Measurements from ENCODE around the gene AMBRA1. TPM values are rescaled to one million over a fixed set of nuclear protein-coding genes. Genes with fewer than 3 reads are reported as not detected.

Gene AMBRA1
- total RNA-seq, 6 experiments from 2014 or later: 23.2 to 25.9 (median 24.4) TPM

DNA sequence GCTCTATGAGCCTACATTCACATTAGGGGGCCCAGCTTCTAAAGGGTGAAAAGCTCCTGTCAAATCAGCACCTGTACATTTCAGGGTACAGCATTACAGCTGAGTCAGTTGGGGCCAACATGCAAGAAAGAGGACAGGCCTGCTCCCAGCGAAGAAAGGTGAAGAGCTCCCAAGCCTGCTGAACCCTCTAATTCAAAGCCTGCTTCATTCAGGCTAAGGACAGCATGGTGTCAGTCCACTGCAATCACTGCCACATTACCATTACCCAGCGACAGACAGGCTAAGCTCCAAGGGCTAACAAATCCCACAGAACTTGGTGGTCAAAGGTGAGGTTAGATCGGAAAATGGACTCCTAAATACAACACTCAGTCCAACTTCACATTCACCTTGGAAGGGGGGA lies 136.8 kb downstream of the AMBRA1 start:
- TF ChIP-seq, protein P1, sequence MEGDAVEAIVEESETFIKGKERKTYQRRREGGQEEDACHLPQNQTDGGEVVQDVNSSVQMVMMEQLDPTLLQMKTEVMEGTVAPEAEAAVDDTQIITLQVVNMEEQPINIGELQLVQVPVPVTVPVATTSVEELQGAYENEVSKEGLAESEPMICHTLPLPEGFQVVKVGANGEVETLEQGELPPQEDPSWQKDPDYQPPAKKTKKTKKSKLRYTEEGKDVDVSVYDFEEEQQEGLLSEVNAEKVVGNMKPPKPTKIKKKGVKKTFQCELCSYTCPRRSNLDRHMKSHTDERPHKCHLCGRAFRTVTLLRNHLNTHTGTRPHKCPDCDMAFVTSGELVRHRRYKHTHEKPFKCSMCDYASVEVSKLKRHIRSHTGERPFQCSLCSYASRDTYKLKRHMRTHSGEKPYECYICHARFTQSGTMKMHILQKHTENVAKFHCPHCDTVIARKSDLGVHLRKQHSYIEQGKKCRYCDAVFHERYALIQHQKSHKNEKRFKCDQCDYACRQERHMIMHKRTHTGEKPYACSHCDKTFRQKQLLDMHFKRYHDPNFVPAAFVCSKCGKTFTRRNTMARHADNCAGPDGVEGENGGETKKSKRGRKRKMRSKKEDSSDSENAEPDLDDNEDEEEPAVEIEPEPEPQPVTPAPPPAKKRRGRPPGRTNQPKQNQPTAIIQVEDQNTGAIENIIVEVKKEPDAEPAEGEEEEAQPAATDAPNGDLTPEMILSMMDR (IDR thresholded peaks at IDR 0.05): no peak
- no peaks in the 10 kb centered on the region for H3K9me3 Mint-ChIP-seq

DNA sequence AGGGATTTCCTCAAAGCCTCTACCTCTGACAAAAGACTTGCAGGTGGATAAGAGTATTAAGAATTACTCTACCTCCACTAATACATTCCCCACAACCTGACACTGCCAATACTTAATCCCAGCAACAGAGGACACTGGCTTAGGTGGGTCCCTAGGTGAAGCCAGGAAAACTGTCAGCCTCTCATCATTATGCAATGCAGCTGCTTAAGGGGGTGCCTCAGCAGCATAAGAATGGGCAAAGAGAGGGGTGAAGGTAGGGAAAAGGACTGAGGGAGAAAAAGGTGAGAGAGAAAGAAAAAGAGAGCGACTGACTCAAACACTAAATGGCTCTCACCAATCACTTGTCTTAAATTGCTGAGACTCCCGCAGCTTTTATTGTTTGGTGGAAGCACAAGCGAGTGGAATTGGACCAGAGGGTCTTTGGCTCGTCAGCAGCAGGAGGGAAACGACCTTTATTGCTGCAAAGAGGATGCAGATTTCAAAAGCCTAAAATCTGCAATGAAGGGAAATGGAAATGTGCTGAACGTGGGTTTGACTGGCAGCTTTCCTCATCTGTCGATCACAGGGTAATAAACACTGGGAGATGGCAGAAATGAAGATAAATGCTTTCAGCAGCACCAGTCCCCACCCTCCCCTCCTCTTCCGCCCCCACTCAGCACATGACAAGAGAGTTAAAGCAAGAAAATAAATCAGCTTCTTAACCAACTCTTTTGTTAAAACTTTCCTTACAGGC lies 137.4 kb downstream of the AMBRA1 start:
- peaks cover 17% of the 10 kb centered on the region for H3K4me1 Mint-ChIP-seq (ENCODE audit: low read depth)
- H3K4me3 Mint-ChIP-seq: no peak overlapping the region
- no peaks in the 10 kb centered on the region for H3K27me3 Mint-ChIP-seq (ENCODE audit: insufficient read depth)
- no peaks in the 10 kb centered on the region for H3K9me3 Mint-ChIP-seq
- DNase-seq: no peak
- H3K27ac Mint-ChIP-seq: no peak overlapping the region
- H3K36me3 Mint-ChIP-seq (ENCODE audit: low read depth): peaks cover 5% of the 10 kb centered on the region; the same call in 1 of the 2 replicates
- TF ChIP-seq, protein P1 (IDR thresholded peaks at IDR 0.05): no peak

More for the DNA sequence above, 136.8 kb downstream of the AMBRA1 start:
- no peak overlapping the region for H3K4me3 Mint-ChIP-seq
- H3K4me1 Mint-ChIP-seq (ENCODE audit: low read depth): peaks cover 17% of the 10 kb centered on the region
- peaks cover 5% of the 10 kb centered on the region; the same call in 1 of the 2 replicates for H3K36me3 Mint-ChIP-seq (ENCODE audit: low read depth)
- DNase-seq: no peak
- no peaks in the 10 kb centered on the region for H3K27me3 Mint-ChIP-seq (ENCODE audit: insufficient read depth)
- H3K27ac Mint-ChIP-seq: no peak overlapping the region

DNA sequence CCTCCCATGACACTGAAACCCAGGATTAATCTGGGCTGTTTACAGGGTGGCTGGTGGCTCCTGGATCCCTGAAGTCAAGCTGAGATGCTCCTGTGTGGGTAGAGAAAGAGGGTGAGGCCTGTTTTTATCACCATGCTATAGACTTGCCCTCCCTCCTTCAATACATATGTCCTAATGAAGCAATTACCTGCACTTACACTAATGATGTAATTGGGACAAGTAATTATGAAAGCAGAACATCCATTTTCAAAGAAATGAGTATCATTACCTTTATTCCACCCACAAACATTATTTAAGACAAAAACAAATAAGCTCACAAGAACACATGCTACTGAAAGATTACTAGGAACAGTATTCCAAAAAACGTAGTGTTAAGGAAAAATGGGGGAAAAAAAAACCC lies 138.0 kb downstream of the AMBRA1 start:
- H3K27me3 Mint-ChIP-seq (ENCODE audit: insufficient read depth): no peaks in the 10 kb centered on the region
- H3K4me1 Mint-ChIP-seq (ENCODE audit: low read depth): peaks cover 18% of the 10 kb centered on the region
- no peak for DNase-seq
- TF ChIP-seq, protein P1 (IDR thresholded peaks at IDR 0.05): no peak
- H3K27ac Mint-ChIP-seq: no peak overlapping the region
- H3K4me3 Mint-ChIP-seq: no peak overlapping the region
- H3K36me3 Mint-ChIP-seq (ENCODE audit: low read depth): peaks cover 5% of the 10 kb centered on the region; the same call in 1 of the 2 replicates
- no peaks in the 10 kb centered on the region for H3K9me3 Mint-ChIP-seq

DNA sequence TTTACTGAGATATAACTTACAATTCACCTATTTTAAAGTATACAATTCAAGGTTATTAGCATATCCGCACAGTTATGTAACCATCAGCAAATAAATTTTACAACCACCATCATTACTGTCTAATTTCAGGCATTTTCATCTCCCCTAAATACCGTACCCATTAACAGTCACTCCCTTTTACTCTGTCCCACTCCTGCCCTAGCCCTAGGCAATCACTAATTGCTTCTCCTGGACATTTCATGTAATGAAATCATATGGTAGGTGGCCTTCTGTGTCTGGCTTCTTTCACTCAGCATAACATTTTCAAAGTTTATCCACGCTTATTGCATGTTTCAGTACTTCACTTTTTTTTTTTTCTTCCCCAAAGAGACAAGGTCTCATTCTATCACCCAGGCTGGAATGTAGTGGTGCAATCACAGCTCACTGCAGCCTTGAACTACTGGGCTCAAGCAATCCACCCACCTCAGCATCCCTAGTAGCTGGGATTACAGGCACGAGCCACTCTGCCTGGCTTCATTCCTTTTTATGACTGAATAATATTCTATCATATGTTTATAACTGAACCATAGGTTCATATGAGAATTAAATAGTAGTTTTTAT lies 140.8 kb downstream of the AMBRA1 start:
- TF ChIP-seq, protein P1 (IDR thresholded peaks at IDR 0.05): no peak
- DNase-seq: no peak
- Mint-ChIP-seq H3K4me3 (no peak overlapping the region), H3K36me3 (ENCODE audit: low read depth) (peaks cover 5% of the 10 kb centered on the region; the same call in 1 of the 2 replicates), H3K4me1 (ENCODE audit: low read depth) (peaks cover 21% of the 10 kb centered on the region), H3K27me3 (ENCODE audit: insufficient read depth) (no peaks in the 10 kb centered on the region), H3K27ac (no peak overlapping the region), H3K9me3 (no peaks in the 10 kb centered on the region)

DNA sequence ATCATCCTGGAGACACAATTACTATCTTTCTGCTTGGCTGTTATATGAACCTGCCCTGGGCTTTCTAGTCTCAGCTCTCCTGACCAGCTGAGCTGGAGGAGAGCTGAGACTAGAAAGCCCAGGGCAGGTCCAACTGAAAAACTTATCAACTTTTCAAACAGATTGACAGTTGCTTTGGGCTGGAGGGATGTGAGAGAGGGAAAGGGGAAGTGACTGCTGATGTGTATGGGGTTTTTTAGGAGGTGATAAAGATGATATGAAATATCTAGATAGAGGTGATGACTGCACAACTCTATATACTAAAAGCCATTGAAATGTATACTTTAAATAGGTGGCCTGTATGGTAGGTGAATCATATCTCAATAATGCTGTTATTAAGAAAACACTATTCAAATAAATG lies 142.1 kb downstream of the AMBRA1 start:
- DNase-seq: no peak
- H3K27me3 Mint-ChIP-seq (ENCODE audit: insufficient read depth): no peaks in the 10 kb centered on the region
- H3K4me3 Mint-ChIP-seq: no peak overlapping the region
- no peak overlapping the region for H3K27ac Mint-ChIP-seq
- TF ChIP-seq, protein P1 (IDR thresholded peaks at IDR 0.05): no peak
- H3K4me1 Mint-ChIP-seq (ENCODE audit: low read depth): peaks cover 24% of the 10 kb centered on the region
- H3K9me3 Mint-ChIP-seq: no peaks in the 10 kb centered on the region
- H3K36me3 Mint-ChIP-seq (ENCODE audit: low read depth): peaks cover 5% of the 10 kb centered on the region; the same call in 1 of the 2 replicates

All from HFFc6 (cell line).